GM21447 (cell line): ENCODE results near the gene ABI2.
"Not testable (repeated sequence)": the region's sequence is repeated elsewhere in the genome, so short reads cannot be mapped to it uniquely, and the experiment has no call there.

Experiments
- ATAC-seq: cut with Tn5 transposase; IDR thresholded peaks from one replicate; pipeline ENCODE4 v1.9.1; 2021; ENCODE audit not compliant: unreplicated experiment

The ABI2 gene

GRCh38 chr2:203354966-203355365 is 26.8 kb downstream of the ABI2 start:
- no peak for ATAC-seq

- no peak for ATAC-seq
Measured at GRCh38 chr2:203359450-203359849, 31.3 kb downstream of the ABI2 start.

GRCh38 chr2:203360833-203361430 is 32.7 kb downstream of the ABI2 start:
- ATAC-seq = peak; percentile 67

- no peak for ATAC-seq
Measured at GRCh38 chr2:203361495-203361894, 33.3 kb downstream of the ABI2 start.

- ATAC-seq = no peak
Measured at GRCh38 chr2:203361922-203362321, 33.7 kb downstream of the ABI2 start.

GRCh38 chr2:203366639-203367466 is 38.7 kb downstream of the ABI2 start:
- no peak for ATAC-seq

- ATAC-seq = not testable (repeated sequence)
Measured at GRCh38 chr2:203372706-203373105, 44.5 kb downstream of the ABI2 start.

GRCh38 chr2:203376173-203376572 is 48.0 kb downstream of the ABI2 start:
- ATAC-seq = no peak

GRCh38 chr2:203379156-203379555 is 51.0 kb downstream of the ABI2 start:
- ATAC-seq = no peak

- no peak for ATAC-seq
Measured at GRCh38 chr2:203383038-203383437, 54.8 kb downstream of the ABI2 start.

- not testable (repeated sequence) for ATAC-seq
Measured at GRCh38 chr2:203388153-203388552, 60.0 kb downstream of the ABI2 start.

- no peak for ATAC-seq
Measured at GRCh38 chr2:203394519-203395227, 66.5 kb downstream of the ABI2 start.

- no peak for ATAC-seq
Measured at GRCh38 chr2:203395858-203396257, 67.7 kb downstream of the ABI2 start.

GRCh38 chr2:203396667-203397066 is 68.5 kb downstream of the ABI2 start:
- no peak for ATAC-seq

GRCh38 chr2:203399031-203399430 is 70.8 kb downstream of the ABI2 start:
- ATAC-seq = no peak

GRCh38 chr2:203400805-203401585 is 72.8 kb downstream of the ABI2 start:
- no peak for ATAC-seq

- ATAC-seq = no peak
Measured at GRCh38 chr2:203404996-203405395, 76.8 kb downstream of the ABI2 start.

- ATAC-seq = no peak
Measured at GRCh38 chr2:203407496-203407895, 79.3 kb downstream of the ABI2 start.

- ATAC-seq = no peak
Measured at GRCh38 chr2:203412546-203413331, 84.5 kb downstream of the ABI2 start.

GRCh38 chr2:203413796-203414195 is 85.6 kb downstream of the ABI2 start:
- no peak for ATAC-seq
